NOMO-1 treated with dmso at 0.1 percent for 144 hours (cell line): ENCODE results near the gene ITGA4.
A peak's percentile ranks its signal among the peaks of the same experiment; 100 is the strongest.
"Not testable (repeated sequence)": the region's sequence is repeated elsewhere in the genome, so short reads cannot be mapped to it uniquely, and the experiment has no call there.

Experiments used
- DNase-seq: peaks from one replicate; lab custom pipeline; 2025; ENCODE audit not compliant: unreplicated experiment; lab: John Stamatoyannopoulos, UW

ITGA4 gene

DNA sequence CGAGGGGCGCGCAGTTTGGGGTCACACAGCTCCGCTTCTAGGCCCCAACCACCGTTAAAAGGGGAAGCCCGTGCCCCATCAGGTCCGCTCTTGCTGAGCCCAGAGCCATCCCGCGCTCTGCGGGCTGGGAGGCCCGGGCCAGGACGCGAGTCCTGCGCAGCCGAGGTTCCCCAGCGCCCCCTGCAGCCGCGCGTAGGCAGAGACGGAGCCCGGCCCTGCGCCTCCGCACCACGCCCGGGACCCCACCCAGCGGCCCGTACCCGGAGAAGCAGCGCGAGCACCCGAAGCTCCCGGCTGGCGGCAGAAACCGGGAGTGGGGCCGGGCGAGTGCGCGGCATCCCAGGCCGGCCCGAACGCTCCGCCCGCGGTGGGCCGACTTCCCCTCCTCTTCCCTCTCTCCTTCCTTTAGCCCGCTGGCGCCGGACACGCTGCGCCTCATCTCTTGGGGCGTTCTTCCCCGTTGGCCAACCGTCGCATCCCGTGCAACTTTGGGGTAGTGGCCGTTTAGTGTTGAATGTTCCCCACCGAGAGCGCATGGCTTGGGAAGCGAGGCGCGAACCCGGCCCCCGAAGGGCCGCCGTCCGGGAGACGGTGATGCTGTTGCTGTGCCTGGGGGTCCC lies at the start of gene ITGA4:
Gene ITGA4, plus strand, starts transcription at position 266 of the 620 bp plus-strand sequence. Its CDS starts 269 bp downstream, at position 535.
- DNase-seq: peak; percentile 87

DNA sequence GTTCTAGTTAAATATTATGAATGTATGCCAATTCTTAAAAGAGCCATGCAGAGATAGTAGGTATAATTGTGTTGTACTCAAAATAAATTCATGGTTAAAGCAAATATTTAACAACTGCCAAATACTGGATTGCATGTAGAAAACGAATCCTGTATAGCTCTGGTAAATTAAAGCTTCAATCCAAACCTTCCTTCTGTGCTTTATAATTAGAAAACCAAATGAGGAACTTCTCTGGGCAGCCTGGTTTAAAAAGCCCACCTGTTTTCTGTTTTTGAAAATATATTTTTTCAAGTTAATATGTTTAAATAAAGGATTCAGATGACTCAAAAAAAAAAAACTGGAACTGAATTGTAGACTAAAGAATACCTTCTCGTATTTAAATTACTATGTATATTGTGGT lies 48.3 kb upstream of the ITGA4 start:
- no peak for DNase-seq

DNA sequence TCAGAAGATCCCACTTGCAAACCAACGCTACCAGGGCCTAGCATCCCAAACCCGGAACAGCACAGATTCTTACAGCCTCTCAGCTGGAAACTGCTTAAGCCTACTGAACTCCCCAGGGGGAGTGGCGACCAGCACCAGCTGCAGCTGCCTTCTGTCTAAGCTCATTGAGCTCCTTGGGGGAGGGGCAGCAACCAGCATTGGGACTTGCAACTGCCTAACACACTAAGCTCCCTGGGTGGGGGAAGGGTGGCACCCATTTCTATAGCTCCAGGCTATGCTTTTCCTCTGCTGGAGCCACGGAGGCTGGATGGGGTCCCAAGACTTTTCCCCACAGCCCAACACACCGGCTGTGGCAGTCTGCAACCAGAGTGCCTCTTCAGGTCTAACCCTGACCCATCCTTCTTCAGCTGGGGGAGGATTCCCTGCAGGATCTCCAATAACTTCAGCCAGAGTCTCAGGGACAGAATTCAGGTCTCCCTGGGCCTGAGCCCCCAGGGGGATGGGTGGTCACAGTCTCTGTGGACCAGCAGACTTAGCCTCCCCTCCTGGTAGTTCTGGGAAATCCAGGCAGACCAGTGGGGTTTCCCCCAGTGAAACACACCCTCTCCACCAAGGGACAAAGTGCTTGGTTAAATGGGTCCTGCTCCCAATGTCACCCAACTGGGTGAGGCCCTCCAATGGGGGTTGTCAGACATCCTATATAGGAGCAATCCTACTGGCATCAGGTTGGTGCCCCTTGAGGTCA lies 45.9 kb upstream of the ITGA4 start:
- DNase-seq: no peak

DNA sequence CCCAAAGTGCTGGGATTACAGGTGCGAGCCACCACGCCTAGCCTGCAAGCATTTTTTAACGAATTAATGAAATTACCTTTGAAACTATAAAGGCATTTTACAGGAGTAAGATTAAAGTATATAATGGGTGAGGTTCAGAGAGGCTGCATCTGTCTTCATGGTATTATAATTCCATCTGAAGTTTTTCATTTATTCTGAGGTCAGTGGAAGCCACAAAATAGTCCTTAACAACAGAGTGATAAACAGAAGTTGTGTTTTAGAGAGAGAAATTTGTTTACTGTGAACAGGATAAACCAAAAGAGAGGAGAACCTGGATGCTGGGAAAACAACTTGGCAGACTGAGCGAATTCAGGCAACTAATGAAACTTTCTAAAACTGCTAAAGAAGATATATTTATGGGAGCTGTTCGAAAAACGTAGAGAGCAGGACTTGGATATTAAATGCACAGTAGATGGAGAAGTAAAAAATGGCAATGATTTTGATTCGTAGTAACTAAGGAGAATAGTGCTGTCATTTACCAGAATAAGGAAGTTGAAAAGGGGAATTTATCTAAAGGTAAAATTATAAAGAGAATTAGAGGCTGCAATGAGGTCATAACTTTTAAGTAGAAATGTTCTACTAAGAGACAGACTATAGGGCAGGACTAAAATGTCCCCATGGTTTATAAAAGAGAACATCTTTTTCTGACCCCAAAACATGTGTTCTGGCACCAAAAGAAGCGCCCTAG lies 37.9 kb upstream of the ITGA4 start:
- DNase-seq: no peak

DNA sequence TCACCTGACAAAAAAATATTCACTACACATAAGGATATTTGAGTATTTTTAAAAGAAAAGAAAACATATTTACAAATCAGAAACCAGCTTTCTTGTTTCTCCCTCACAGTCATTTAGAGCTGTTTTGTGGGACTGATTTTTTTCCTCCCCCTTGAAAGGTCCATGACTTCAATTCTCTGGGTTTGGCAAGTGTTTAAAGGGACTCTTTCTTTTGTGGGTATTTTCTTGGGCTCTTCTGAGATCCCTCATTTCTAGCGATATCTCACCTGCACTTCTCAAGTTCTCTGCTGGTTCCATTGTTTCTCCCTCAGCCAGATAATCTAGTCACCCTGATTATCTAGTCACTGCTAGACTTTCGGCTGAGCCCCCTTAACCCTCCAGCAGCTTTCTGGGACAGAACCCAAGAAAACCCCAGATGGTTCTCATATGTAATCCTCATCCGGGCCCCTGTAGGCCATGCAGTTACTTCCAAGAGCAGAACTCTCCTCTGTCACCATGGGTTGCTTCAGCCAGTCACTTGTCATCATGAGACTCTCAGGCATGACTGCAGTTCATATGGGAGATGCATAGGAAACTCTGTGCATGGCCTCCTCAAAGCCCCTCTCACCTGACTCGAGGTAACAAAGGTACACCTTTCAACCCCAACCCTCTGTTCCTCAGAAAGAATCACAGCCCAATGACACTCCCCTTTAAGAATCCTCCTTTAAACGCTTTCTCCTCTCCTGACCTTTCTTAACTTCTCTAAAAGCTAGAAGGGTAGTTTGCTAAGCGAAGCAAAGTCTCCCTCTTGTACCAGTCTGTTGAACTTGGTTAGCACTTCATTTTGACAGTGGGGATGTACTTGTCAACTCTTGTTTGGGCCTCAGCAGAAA lies 36.7 kb upstream of the ITGA4 start:
- no peak for DNase-seq

DNA sequence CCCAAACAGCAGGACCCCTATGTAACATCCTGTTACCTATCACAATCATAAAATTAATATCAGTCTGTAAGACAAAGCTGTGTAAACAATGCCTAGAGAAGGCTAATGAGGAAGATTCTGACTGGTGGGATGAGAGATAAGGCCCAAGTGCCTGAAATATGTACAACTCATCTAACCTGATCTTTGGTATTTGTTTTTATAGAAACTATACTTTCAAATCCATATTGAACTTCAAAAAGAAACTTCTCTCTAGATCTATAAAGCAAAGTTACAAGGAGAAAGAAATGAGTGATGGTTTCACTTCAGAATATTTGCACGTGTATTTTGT lies 36.1 kb upstream of the ITGA4 start:
- DNase-seq: no peak

DNA sequence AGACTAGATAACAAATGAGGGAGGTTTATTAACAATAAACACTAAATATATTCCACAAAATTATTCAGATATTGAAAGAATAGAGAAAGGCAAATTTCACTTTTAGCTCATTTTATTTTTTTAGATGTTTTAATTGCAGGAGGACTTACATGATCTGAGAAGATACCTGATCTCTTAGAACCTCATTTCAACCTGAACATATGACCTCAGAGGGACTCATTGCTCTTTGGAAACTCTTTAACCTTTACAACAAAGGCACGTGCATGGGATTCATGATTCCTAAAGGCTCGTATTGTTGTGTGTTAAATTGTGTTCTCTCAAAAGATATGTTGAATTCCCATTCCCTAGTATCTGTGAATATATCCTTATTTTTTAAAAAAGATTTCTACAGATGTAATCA lies 35.7 kb upstream of the ITGA4 start:
- no peak for DNase-seq

DNA sequence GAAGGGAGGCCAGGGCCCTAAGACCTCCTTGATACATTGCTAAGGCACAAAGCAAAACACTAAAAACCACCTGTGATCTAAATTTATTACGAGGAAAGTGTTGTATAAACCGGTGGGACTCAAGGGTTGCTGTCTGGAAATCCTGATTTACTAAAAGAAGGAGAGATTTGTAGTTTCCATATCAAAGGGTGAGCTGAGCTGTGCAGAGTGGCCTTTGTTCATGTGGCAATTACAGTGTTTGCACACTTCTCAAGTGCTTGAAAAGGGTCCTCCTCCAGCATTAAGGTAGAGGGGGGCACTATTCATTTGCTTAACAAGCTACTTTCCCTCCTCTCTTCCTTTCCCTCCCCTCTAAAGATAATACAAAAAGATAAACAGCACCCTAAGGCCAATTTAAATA lies 30.5 kb upstream of the ITGA4 start:
- DNase-seq: no peak

DNA sequence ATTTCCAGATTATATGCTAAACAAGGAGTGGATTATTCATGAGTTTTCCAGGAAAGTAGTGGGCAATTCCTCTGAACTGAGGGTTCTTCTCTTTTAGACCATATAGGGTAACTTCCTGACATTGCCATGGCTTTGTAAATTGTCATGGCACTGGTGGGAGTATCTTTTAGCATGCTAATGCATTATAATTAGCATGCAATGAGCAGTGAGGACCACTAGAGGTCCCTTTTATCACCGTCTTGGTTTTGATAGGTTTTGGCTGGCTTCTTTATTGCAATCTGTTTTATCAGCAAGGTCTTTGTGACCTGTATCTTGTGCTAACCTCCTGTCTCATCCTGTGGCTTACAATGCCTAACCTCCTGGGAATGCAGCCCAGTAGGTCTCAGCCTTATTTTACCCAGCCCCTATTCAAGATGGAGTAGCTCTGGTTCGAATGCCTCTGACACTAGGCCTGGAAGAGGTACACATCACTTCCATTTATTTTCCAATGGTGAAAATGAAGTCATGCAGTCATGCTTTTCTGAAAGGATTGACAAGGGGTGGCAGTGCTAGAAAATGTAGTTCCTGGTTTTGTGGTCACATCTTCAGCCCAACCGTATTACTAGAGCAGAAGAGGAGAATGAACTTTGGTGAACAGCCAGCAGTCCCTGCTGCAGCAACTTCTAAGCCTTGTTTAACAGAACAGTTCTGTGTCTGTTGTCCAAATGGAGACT lies 26.6 kb upstream of the ITGA4 start:
- peak; percentile 51 for DNase-seq

DNA sequence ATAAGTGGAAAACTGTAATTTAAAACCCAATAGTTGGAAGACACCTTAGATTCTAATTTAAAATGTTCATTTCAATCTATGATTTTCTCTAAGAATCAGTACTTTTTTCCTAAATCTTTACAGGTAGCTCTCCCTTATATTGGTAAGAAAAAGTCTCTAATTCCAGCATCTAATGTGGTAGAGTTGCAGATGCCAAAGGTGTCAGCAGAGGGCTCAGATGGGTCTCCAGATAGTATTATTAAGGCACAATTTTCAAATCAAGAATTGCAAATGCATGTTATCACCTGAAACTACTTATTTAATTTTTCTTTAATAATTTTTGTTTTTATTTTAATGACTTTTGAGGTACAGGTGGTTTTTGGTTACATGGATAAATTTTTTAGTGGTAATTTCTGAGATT lies 25.5 kb upstream of the ITGA4 start:
- DNase-seq: no peak

DNA sequence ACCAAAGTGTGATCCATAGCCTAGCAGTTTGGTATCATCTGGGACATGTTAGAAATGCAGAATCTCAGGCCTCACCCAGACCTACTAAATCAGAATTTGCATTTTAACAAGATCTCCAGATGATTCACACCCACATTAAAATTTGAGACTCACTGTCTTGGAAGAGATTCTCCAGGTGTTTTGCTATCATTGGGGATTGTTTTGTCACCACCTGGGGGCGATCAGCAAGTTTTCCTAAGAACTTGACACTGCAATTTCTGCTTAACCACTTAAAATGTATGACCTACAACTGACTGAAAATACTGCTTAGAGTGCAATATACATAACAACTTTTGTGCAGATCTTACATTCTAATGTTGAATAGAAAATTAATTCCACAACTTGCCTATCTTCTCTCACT lies 18.9 kb upstream of the ITGA4 start:
- DNase-seq: no peak

DNA sequence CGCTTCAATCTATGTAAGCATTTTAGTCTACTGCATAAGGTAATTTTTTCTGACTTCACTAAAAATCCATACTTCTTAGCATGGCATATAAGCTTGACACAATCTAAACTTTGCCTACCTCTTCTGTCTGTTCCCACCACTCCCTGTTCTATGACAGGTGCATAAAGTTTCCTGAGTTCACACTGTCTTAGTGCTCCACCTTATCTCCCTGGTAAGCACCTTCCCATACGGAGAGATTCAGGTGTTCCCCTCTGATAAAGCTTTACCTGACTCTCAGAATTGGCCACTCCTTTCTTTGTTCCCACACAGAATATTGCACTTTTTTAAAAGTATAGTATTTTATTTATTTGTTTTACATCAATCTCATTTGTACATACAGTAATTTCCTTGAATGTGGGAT lies 16.8 kb upstream of the ITGA4 start:
- DNase-seq: no peak

DNA sequence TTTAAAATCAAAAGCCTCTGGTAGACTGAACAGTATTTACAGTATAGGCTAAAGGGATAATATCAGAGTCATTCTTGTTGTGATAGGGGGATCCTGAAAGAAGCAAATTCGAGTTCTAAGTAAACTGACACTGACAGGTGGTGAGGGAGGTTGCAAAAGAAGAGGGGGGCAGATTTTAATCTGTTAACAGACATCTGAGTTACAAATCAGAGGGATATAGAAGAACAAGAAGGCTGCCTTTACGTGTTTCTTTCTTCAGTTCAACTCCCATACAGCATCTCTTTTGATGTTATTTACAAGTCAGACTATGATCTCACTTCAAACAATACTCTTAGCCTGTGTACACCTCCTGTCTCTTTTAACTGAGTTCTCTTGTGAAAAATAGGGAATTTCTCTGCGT lies 16.3 kb upstream of the ITGA4 start:
- DNase-seq: no peak

DNA sequence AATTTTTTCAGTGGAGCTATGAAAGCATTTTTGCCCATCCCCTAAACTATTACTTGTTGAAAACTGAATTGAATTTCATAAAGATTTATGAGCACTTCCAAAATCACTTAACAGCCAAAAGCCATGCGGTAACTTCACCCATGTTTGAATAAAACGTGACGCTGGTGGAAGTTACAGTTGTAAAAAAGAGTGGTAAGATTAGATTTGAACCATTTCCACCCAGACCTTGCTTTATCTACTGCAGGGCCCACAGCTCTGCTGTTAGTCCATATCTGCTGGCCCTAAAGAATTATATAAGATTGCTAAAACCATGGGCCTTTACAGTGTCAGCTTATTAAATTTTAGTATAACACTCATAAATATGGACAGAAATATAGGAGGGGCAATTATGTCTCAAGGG lies 15.5 kb upstream of the ITGA4 start:
- no peak for DNase-seq

DNA sequence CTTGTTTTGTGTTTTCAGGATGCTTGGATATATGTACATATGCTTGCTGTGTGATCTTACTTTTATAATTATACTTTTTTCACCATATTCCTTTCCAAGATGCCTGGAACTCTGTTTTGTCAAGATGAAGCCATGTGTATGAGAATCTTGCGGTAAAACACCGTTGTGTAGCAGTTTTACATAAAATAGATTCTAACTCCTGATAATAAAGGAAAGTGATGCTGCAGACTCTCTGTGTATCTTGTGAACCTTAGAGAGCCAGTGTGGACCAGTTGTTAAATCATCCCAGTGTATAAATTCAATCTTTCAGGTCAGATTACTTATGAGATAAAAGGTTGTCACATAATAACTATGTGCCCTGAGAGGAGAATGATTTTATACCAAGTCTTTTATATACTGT lies 12.5 kb upstream of the ITGA4 start:
- no peak for DNase-seq

DNA sequence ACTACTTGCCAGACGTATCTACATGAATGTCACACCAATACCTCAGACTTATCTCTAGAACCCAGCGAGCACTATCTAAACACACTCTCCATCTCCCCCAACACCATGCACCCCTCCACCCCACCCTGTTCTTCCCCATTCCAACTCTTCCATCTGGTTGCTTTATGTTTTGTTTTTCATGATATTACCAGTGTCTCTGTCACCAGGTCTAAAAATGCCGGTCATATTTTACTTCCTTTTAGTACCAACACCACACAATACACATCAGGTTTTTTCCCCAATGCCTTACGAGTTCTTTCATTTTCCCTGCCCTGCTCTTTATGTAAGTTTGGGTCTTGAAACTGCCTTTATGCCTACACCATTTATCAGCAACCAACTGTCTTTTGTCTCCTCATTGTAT lies 10.2 kb upstream of the ITGA4 start:
- DNase-seq: no peak

DNA sequence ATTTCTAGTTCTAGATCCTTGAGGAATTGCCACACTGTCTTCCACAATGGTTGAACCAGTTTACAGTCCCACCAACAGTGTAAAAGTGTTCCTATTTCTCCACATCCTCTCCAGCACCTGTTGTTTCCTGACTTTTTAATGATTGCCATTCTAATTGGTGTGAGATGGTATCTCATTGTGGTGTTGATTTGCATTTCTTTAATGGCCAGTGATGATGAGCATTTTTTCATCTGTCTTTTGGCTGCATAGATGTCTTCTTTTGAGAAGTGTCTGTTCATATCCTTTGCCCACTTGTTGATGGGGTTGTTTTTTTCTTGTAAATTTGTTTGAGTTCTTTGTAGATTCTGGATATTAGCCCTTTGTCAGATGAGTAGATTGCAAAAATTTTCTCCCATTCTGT lies 7.9 kb upstream of the ITGA4 start:
- not testable (repeated sequence) for DNase-seq

DNA sequence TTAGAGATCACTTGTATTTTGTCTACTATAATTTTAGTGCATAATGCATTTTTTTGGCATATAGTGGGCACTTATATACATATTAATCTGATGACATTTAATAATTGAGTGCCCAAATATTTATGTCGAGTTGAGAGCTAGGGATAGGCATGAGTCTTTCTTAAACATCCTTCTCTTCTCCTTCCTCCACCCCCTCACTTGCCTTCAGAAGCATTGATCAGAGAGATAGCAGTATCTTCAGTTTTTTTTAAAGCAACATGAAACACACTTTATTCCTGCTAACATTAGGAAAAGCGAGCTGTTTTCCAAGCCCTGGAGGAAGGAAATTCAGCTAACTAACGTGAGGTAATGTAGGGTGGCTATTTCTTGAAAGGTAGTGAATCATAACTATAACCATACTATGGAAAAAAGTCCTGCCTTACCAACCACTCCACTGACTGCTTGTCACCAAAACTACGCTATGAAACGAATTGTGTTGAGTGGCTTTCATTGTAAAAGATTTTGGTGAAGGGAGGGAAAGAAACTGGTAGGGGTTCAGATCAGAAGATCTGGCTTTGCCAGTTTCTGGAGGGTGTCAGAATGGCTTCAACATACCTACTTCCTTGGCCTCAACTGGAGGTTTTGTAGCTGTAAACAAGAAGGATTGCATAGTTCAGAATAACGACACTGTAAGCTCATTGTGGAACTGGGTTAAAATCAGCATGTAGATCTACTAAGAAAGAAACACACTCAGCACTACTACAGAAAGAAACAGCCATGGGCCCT lies 2.3 kb upstream of the ITGA4 start:
- DNase-seq: no peak

DNA sequence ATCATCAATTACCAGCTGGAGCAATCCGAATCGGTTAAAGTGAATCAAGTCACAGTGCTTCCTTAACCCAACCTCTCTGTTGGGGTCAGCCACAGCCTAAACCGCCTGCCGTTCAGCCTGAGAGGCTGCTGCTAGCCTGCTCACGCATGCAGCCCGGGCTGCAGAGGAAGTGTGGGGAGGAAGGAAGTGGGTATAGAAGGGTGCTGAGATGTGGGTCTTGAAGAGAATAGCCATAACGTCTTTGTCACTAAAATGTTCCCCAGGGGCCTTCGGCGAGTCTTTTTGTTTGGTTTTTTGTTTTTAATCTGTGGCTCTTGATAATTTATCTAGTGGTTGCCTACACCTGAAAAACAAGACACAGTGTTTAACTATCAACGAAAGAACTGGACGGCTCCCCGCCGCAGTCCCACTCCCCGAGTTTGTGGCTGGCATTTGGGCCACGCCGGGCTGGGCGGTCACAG lies 496 bp upstream of the ITGA4 start:
- peak; percentile 94 for DNase-seq
